Measurements from ENCODE around the gene JAK1. TPM values are rescaled to one million over a fixed set of nuclear protein-coding genes. Genes with fewer than 3 reads are reported as not detected.

The JAK1 gene
- total RNA-seq, 4 donors from 2014 or later = 121 to 241 (median 165) TPM

DNA sequence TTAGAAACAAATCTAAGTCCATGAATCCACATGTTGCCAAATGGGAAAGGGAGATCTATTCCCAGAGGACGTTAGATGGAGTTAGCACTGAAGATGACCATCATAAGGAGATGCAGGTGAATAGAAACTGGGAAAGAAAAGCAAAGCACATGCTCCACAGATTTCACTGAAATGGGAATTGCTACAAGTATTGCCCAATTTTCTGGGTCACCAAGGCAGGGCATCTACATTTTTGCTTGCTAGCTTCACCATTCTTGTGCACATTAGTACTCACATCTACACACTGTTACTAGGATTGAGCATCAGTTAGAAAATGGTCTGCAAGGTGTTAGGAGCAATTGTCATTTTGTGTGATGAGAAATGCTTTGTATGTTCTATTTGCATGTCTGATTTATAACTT lies 99.1 kb downstream of the JAK1 start:
- Histone ChIP-seq H3K4me1 (peaks cover 6 to 11% of the 10 kb centered on the region in 2 donors), H3K27ac (peak overlapping the region in 2 of 4 donors; percentile 1), H3K36me3 (peaks cover 0 to 79% of the 10 kb centered on the region in 2 donors), H3K4me3 (no peak overlapping the region), H3K27me3 (no peaks in the 10 kb centered on the region), H3K9me3 (no peaks in the 10 kb centered on the region)
- in situ Hi-C loops (cut with MboI; ENCODE audit: low sequenced_read_pairs in 4 of 4) = loop anchor here (10.0 to 25.0 kb wide), 6 partner anchors 98 to 545 kb away; partner anchors contain the start of genes JAK1 (in 1 of the 4), LEPR (in 1 of the 4) and LEPROT (in 1 of the 4)
- TF ChIP-seq POLR2A (IDR thresholded peaks at IDR 0.05) = no peak
- no peak for TF ChIP-seq CTCF (IDR thresholded peaks at IDR 0.05 in 4 of 5, conservative IDR thresholded peaks at IDR 0.05 in 1 of 5)
- ATAC-seq (no peak), DNase-seq (no peak)
- intact Hi-C loops (cut with DNase I; ENCODE audit: low total_unique reads) = no loop called here

GRCh38 chr1:64866689-64867088 lies 99.7 kb downstream of the JAK1 start:
- peaks cover 6 to 11% of the 10 kb centered on the region in 2 donors for H3K4me1 ChIP-seq
- ATAC-seq (peak in 1 of 2 donors; percentile 64), DNase-seq (no peak)
- H3K4me3 ChIP-seq = no peak overlapping the region
- no peaks in the 10 kb centered on the region for H3K27me3 ChIP-seq
- peak overlapping the region in 3 of 4 donors; percentile 1 to 11 (median 1) for H3K27ac ChIP-seq
- in situ Hi-C loops (cut with MboI; ENCODE audit: low sequenced_read_pairs in 4 of 4) = loop anchor here (10.0 to 25.0 kb wide), 6 partner anchors 98 to 546 kb away; partner anchors contain the start of genes JAK1 (in 1 of the 4), LEPR (in 1 of the 4) and LEPROT (in 1 of the 4)
- H3K36me3 ChIP-seq = peaks cover 0 to 74% of the 10 kb centered on the region in 2 donors
- TF ChIP-seq CTCF (IDR thresholded peaks at IDR 0.05 in 4 of 5, conservative IDR thresholded peaks at IDR 0.05 in 1 of 5) (no peak), POLR2A (IDR thresholded peaks at IDR 0.05) (no peak)
- H3K9me3 ChIP-seq = no peaks in the 10 kb centered on the region
- intact Hi-C loops (cut with DNase I; ENCODE audit: low total_unique reads) = no loop called here

- Histone ChIP-seq H3K27ac (peak overlapping the region; percentile 11 to 69 (median 46)), H3K27me3 (no peaks in the 10 kb centered on the region), H3K4me1 (peaks cover 6 to 11% of the 10 kb centered on the region in 2 donors), H3K4me3 (no peak overlapping the region), H3K9me3 (no peaks in the 10 kb centered on the region), H3K36me3 (peaks cover 0 to 65% of the 10 kb centered on the region in 2 donors)
- no peak for TF ChIP-seq CTCF (IDR thresholded peaks at IDR 0.05 in 4 of 5, conservative IDR thresholded peaks at IDR 0.05 in 1 of 5)
- no peak for TF ChIP-seq POLR2A (IDR thresholded peaks at IDR 0.05)
- in situ Hi-C loops (cut with MboI; ENCODE audit: low sequenced_read_pairs in 4 of 4) = loop anchor here (10.0 to 25.0 kb wide), 6 partner anchors 100 to 547 kb away; partner anchors contain the start of genes JAK1 (in 1 of the 4), LEPR (in 1 of the 4) and LEPROT (in 1 of the 4)
- no peak for ATAC-seq
- no peak for DNase-seq
- intact Hi-C loops (cut with DNase I; ENCODE audit: low total_unique reads) = no loop called here
Measured at GRCh38 chr1:64865105-64865757, 101.1 kb downstream of the JAK1 start.

- no peak overlapping the region for H3K4me3 ChIP-seq
- in situ Hi-C loops (cut with MboI; ENCODE audit: low sequenced_read_pairs in 4 of 4) = loop anchor here (10.0 to 25.0 kb wide), 6 partner anchors 101 to 548 kb away; partner anchors contain the start of genes JAK1 (in 1 of the 4), LEPR (in 1 of the 4) and LEPROT (in 1 of the 4)
- intact Hi-C loops (cut with DNase I; ENCODE audit: low total_unique reads) = loop anchor here (5.0 kb wide), 1 partner anchor 103 kb away; the partner anchor contains the start of gene JAK1
- peak overlapping the region; percentile 35 to 69 (median 52) for H3K27ac ChIP-seq
- peak in 1 of 2 donors; percentile 14 for TF ChIP-seq POLR2A (IDR thresholded peaks at IDR 0.05)
- TF ChIP-seq CTCF (IDR thresholded peaks at IDR 0.05 in 4 of 5, conservative IDR thresholded peaks at IDR 0.05 in 1 of 5) = no peak
- H3K9me3 ChIP-seq = no peaks in the 10 kb centered on the region
- H3K4me1 ChIP-seq = peaks cover 6 to 11% of the 10 kb centered on the region in 2 donors
- peak; percentile 48 to 51 for ATAC-seq
- DNase-seq = peak; percentile 44 to 54
- no peaks in the 10 kb centered on the region for H3K27me3 ChIP-seq
- peaks cover 0 to 66% of the 10 kb centered on the region in 2 donors for H3K36me3 ChIP-seq
Measured at GRCh38 chr1:64864018-64864940, 102.1 kb downstream of the JAK1 start.

All from gastrocnemius medialis (tissue), 4 donors.